ENCODE results near the gene APOL3.
"Not testable (repeated sequence)": the region's sequence is repeated elsewhere in the genome, so short reads cannot be mapped to it uniquely, and the experiment has no call there.

- not testable (repeated sequence) for TF ChIP-seq FOS (IDR thresholded peaks at IDR 0.05; ENCODE audit: borderline replicate concordance, extremely low read depth, insufficient read length); CTCF (IDR thresholded peaks at IDR 0.05 in 2 of 3, conservative IDR thresholded peaks at IDR 0.05 in 1 of 3; ENCODE audit: control insufficient read depth in 2 of 3, extremely low read depth in 1 of 3, insufficient read depth in 1 of 3, low read depth in 3 of 3, low read length in 3 of 3)
These were observed 1.2 kb upstream of the APOL3 start for GRCh38 chr22:36161793-36162126.
